ENCODE measurements around the gene SIRT2.
A peak's percentile ranks its signal among the peaks of the same experiment; 100 is the strongest.
"Not testable (repeated sequence)": the region's sequence is repeated elsewhere in the genome, so short reads cannot be mapped to it uniquely, and the experiment has no call there.

The SIRT2 gene

GRCh38 chr19:38862321-38863059, 36.9 kb downstream of the SIRT2 start:
- no peak for DNase-seq

GRCh38 chr19:38861368-38861767, 38.0 kb downstream of the SIRT2 start:
- no peak for DNase-seq

- DNase-seq, result not testable (repeated sequence)
Observed at GRCh38 chr19:38859631-38860204, 39.7 kb downstream of the SIRT2 start.

- no peak for DNase-seq
Observed at GRCh38 chr19:38856813-38857212, 42.6 kb downstream of the SIRT2 start.

GRCh38 chr19:38855751-38856150, 43.7 kb downstream of the SIRT2 start:
- DNase-seq, result not testable (repeated sequence)

- not testable (repeated sequence) for DNase-seq
Observed at GRCh38 chr19:38854961-38855360, 44.5 kb downstream of the SIRT2 start.

- DNase-seq, result no peak
Observed at GRCh38 chr19:38853214-38853613, 46.2 kb downstream of the SIRT2 start.

- DNase-seq, result peak; percentile 37 to 51
Observed at GRCh38 chr19:38852231-38853044, 47.0 kb downstream of the SIRT2 start.

- peak; percentile 77 to 81 for DNase-seq
Observed at GRCh38 chr19:38851622-38852230, 47.7 kb downstream of the SIRT2 start.

- DNase-seq, result no peak
Observed at GRCh38 chr19:38850976-38851621, 48.3 kb downstream of the SIRT2 start.

- no peak for DNase-seq
Observed at GRCh38 chr19:38850436-38850975, 48.9 kb downstream of the SIRT2 start.

GRCh38 chr19:38849860-38850435, 49.5 kb downstream of the SIRT2 start, which contains the start of gene HNRNPL:
HNRNPL (minus strand) TSS chr19:38849986; CDS start chr19:38849966, 20 bp downstream.
- peak; percentile 100 for DNase-seq

GRCh38 chr19:38849147-38849859, 50.1 kb downstream of the SIRT2 start:
- peak; percentile 91 to 94 for DNase-seq

GRCh38 chr19:38848299-38849146, 50.9 kb downstream of the SIRT2 start:
- DNase-seq, result no peak

GRCh38 chr19:38846097-38846496, 53.3 kb downstream of the SIRT2 start:
- no peak for DNase-seq

GRCh38 chr19:38845374-38846024, 53.9 kb downstream of the SIRT2 start:
- no peak for DNase-seq

- DNase-seq, result no peak
Observed at GRCh38 chr19:38844093-38844686, 55.2 kb downstream of the SIRT2 start.

- no peak for DNase-seq
Observed at GRCh38 chr19:38843175-38843758, 56.2 kb downstream of the SIRT2 start.

All from AML-193 (cell line).